Liver (tissue), 3 donors: ENCODE results near the gene ALX4.

ENCODE experiments used
- ATF3 ChIP-seq: IDR thresholded peaks from 2 replicates; pipeline ENCODE4 v1.6.1; 2016; ENCODE audit warnings: antibody characterized with exemption
- CTCF ChIP-seq: fragments of 150-350 bp; IDR thresholded peaks from 2 replicates; pipeline ENCODE4 v1.5.1; 2017; ENCODE audit warnings: improper control_type of control experiment, low read depth, low read length; ENCODE audit not compliant: missing input control
- EGR1 ChIP-seq, 2 donors: IDR thresholded peaks; 2 replicates each; pipeline ENCODE4 v1.6.1; 2016 to 2018; ENCODE audit warnings: antibody characterized with exemption in 2 of 2, low read depth in 2 of 2
- FOXA2 ChIP-seq: IDR thresholded peaks from 2 replicates; pipeline ENCODE4 v1.6.1; 2016; ENCODE audit warnings: antibody characterized with exemption
- GABPA ChIP-seq, 2 donors: IDR thresholded peaks in 1 of 2; conservative IDR thresholded peaks in 1 of 2; 2 replicates each; pipeline ENCODE4 v1.6.1; 2016; ENCODE audit warnings: antibody characterized with exemption in 2 of 2, mild to moderate bottlenecking in 1 of 2, moderate library complexity in 1 of 2
- JUND ChIP-seq, 2 donors: IDR thresholded peaks; 2 replicates each; pipeline ENCODE4 v1.6.1; 2016; ENCODE audit warnings: antibody characterized with exemption in 2 of 2
- NR2F2 ChIP-seq: IDR thresholded peaks from 2 replicates; pipeline ENCODE4 v1.6.1; 2016; ENCODE audit warnings: antibody characterized with exemption
- RAD21 ChIP-seq, 2 donors: IDR thresholded peaks; 2 replicates each; pipeline ENCODE4 v1.6.1; 2016; ENCODE audit warnings: antibody characterized with exemption in 2 of 2, mild to moderate bottlenecking in 2 of 2
- RXRA ChIP-seq, 2 donors: IDR thresholded peaks; 2 replicates each; pipeline ENCODE4 v1.6.1; 2017 to 2018; ENCODE audit warnings: antibody characterized with exemption in 2 of 2, mild to moderate bottlenecking in 1 of 2
- SP1 ChIP-seq: IDR thresholded peaks from 2 replicates; pipeline ENCODE4 v1.6.1; 2018; ENCODE audit warnings: antibody characterized with exemption, mild to moderate bottlenecking
- TAF1 ChIP-seq: conservative IDR thresholded peaks from 2 replicates; pipeline ENCODE4 v1.6.1; 2016; ENCODE audit warnings: antibody characterized with exemption, mild to moderate bottlenecking
- TF ChIP-seq, protein P1 (sequence below): IDR thresholded peaks from 2 replicates; pipeline ENCODE4 v1.6.1; 2016; ENCODE audit warnings: antibody characterized with exemption, mild to moderate bottlenecking
- TF ChIP-seq, protein P2 (sequence below): IDR thresholded peaks from 2 replicates; pipeline ENCODE4 v1.6.1; 2016; ENCODE audit warnings: antibody characterized with exemption
- TF ChIP-seq, protein P3 (sequence below): IDR thresholded peaks from 2 replicates; pipeline ENCODE4 v1.6.1; 2016; ENCODE audit warnings: antibody characterized with exemption
- donor health status: healthy.
- donor health status: healthy.

DNA sequence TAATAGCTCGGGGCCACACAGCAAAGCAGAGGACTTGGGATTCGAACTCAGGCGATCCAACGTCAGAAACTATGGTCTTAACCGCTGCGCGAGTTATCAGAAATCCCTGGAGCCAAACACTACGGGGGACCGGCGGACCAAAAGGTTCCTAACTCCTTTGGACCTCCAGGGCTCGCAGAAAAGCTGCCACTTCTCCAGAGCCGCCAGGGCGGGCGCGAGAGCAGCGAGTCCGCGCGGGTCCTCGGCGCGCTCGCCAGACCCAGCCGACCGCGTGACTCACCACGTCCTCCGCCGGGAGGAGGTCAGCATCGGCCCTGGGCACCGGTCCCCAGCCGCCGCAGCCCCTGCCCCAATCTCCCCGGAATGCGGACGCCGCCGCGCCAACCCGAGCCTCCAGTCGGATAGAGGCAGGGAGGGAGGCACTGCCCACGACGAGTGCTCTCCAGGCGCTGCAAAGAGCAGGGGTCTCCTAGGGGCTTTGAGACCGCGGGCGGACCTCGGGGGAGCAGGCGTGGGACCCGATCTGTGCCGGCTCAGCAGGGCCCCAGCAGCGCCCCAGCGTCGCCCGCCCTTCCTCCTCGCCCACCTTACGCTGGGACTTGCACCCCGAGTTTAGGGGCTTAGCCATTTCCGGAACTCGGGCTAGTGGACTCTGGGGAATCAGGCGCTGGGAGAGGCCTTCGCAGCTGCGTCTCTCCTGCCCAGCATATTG, 6.2 kb upstream of the ALX4 start:
- TF ChIP-seq CTCF (no peak), EGR1 (IDR thresholded peaks at IDR 0.05; ENCODE audit: low read depth in 2 of 2) (no peak), FOXA2 (no peak), JUND (IDR thresholded peaks at IDR 0.05) (no peak), GABPA (IDR thresholded peaks at IDR 0.05 in 1 of 2, conservative IDR thresholded peaks at IDR 0.05 in 1 of 2) (no peak), RAD21 (IDR thresholded peaks at IDR 0.05) (no peak), SP1 (no peak), ATF3 (no peak), RXRA (IDR thresholded peaks at IDR 0.05) (no peak), NR2F2 (no peak), TAF1 (no peak)
- TF ChIP-seq, protein P1, sequence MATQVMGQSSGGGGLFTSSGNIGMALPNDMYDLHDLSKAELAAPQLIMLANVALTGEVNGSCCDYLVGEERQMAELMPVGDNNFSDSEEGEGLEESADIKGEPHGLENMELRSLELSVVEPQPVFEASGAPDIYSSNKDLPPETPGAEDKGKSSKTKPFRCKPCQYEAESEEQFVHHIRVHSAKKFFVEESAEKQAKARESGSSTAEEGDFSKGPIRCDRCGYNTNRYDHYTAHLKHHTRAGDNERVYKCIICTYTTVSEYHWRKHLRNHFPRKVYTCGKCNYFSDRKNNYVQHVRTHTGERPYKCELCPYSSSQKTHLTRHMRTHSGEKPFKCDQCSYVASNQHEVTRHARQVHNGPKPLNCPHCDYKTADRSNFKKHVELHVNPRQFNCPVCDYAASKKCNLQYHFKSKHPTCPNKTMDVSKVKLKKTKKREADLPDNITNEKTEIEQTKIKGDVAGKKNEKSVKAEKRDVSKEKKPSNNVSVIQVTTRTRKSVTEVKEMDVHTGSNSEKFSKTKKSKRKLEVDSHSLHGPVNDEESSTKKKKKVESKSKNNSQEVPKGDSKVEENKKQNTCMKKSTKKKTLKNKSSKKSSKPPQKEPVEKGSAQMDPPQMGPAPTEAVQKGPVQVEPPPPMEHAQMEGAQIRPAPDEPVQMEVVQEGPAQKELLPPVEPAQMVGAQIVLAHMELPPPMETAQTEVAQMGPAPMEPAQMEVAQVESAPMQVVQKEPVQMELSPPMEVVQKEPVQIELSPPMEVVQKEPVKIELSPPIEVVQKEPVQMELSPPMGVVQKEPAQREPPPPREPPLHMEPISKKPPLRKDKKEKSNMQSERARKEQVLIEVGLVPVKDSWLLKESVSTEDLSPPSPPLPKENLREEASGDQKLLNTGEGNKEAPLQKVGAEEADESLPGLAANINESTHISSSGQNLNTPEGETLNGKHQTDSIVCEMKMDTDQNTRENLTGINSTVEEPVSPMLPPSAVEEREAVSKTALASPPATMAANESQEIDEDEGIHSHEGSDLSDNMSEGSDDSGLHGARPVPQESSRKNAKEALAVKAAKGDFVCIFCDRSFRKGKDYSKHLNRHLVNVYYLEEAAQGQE: no peak
- TF ChIP-seq, protein P2, sequence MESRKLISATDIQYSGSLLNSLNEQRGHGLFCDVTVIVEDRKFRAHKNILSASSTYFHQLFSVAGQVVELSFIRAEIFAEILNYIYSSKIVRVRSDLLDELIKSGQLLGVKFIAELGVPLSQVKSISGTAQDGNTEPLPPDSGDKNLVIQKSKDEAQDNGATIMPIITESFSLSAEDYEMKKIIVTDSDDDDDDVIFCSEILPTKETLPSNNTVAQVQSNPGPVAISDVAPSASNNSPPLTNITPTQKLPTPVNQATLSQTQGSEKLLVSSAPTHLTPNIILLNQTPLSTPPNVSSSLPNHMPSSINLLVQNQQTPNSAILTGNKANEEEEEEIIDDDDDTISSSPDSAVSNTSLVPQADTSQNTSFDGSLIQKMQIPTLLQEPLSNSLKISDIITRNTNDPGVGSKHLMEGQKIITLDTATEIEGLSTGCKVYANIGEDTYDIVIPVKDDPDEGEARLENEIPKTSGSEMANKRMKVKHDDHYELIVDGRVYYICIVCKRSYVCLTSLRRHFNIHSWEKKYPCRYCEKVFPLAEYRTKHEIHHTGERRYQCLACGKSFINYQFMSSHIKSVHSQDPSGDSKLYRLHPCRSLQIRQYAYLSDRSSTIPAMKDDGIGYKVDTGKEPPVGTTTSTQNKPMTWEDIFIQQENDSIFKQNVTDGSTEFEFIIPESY: no peak
- TF ChIP-seq, protein P3, sequence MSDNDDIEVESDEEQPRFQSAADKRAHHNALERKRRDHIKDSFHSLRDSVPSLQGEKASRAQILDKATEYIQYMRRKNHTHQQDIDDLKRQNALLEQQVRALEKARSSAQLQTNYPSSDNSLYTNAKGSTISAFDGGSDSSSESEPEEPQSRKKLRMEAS: no peak
